Neutrophil (primary cell): ENCODE data around the gene MSANTD7.

Source experiments
- H3K27ac ChIP-seq: fragments of 200-600 bp; sonication (generic); 2 replicates; pipeline ENCODE4 v1.5.1; 2016; ENCODE audit warnings: mild to moderate bottlenecking, moderate library complexity
- H3K27me3 ChIP-seq: fragments of 200-600 bp; sonication (generic); 2 replicates; pipeline ENCODE4 v1.6.0; 2016; ENCODE audit warnings: mild to moderate bottlenecking
- H3K36me3 ChIP-seq: fragments of 200-600 bp; sonication (generic); 2 replicates; pipeline ENCODE4 v1.5.1; 2017
- H3K4me1 ChIP-seq, 2 experiments: fragments of 200-600 bp in 1 of 2; sonication (generic) in 1 of 2; 1 replicate in 1 of 2; 2 replicates in 1 of 2; pipeline versions ENCODE4 v1.5.1 to v1.6.1; 2013 to 2016; ENCODE audit warnings: low read depth in 1 of 2, low read length in 1 of 2, mild to moderate bottlenecking in 1 of 2, moderate library complexity in 1 of 2; ENCODE audit not compliant: control insufficient read depth in 1 of 2, insufficient read depth in 1 of 2
- H3K4me3 ChIP-seq, 2 experiments: fragments of 200-600 bp in 1 of 2; sonication (generic) in 1 of 2; 1 replicate in 1 of 2; 2 replicates in 1 of 2; pipeline ENCODE4 v1.5.1; 2013 to 2016; ENCODE audit warnings: low read depth in 1 of 2, low read length in 1 of 2, mild to moderate bottlenecking in 1 of 2, moderate library complexity in 1 of 2
- H3K9me3 ChIP-seq: fragments of 200-600 bp; sonication (generic); 2 replicates; pipeline ENCODE4 v1.5.1; 2016
- CTCF ChIP-seq: fragments of 200-600 bp; sonication (generic); IDR thresholded peaks from 2 replicates; pipeline ENCODE4 v1.5.1; 2016; ENCODE audit warnings: antibody characterized with exemption

The MSANTD7 gene

DNA sequence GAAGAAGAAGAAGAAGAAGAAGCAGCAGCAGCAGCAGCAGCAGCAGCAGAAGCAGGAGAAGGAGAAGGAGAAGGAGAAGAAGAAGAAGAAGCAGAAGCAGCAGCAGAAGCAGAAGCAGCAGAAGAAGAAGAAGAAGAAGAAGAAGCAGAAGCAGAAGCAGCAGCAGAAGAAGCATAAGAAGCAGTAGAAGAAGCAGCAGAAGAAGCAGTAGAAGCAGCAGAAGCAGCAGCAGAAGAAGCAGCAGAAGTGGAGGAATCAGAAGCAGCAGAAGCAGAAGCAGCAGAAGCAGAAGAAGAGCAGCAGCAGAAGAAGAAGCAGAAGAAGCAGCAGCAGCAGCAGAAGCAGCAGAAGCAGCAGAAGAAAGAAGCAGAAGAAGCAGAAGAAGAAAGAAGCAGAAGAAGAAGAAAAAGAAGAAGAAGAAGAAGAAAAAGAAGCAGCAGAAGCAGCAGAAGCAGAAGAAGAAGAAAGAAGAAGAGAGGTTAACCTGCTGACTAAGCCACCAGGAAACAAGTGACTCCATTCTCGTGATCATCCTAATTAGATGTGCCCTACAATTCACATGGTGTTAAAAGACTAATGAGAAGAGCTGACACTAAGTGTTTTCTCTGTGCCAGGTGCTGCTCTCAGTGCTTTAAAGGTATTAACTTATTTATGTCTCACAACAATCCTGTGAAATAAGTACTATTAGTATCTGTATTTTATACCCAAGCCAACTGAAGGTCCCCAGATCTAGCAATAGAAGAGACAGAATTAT lies 11.9 kb upstream of the MSANTD7 start:
- H3K4me3 ChIP-seq = no peak overlapping the region
- H3K9me3 ChIP-seq = no peaks in the 10 kb centered on the region
- TF ChIP-seq CTCF = no peak
- peaks cover 11 to 13% of the 10 kb centered on the region in 2 experiments for H3K4me1 ChIP-seq
- no peaks in the 10 kb centered on the region for H3K27me3 ChIP-seq
- no peaks in the 10 kb centered on the region for H3K36me3 ChIP-seq
- peak overlapping the region; percentile 75 for H3K27ac ChIP-seq

DNA sequence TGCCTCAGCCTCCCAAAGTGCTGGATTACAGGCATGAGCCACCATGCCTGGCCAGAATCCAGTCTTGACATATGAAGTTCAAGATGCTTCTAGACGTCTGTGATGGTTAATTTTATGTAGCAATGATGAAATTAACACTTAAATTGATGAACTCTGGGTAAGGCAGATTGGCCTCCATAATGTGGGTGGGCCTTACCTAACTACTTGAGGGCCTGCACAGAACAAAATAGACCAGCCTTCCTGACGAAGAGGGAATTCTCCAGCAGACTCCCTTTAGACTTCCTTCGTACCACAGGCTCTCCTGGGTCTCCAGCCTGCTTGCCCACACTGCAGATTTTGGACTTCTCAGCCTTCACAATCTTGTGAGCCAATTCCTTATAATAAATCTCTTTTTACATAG lies 5.0 kb upstream of the MSANTD7 start:
- TF ChIP-seq CTCF = no peak

GRCh38 chr10:14836208-14836607 lies 1.9 kb upstream of the MSANTD7 start:
- H3K27ac ChIP-seq = no peak overlapping the region
- H3K4me3 ChIP-seq = no peak overlapping the region
- H3K9me3 ChIP-seq = no peaks in the 10 kb centered on the region
- peaks cover 3% of the 10 kb centered on the region for H3K36me3 ChIP-seq
- no peak for TF ChIP-seq CTCF
- H3K4me1 ChIP-seq = peaks cover 20% of the 10 kb centered on the region in 2 experiments
- H3K27me3 ChIP-seq = no peaks in the 10 kb centered on the region

More for the DNA sequence above, 5.0 kb upstream of the MSANTD7 start:
- Histone ChIP-seq H3K4me3 (no peak overlapping the region), H3K27ac (no peak overlapping the region), H3K36me3 (no peaks in the 10 kb centered on the region), H3K4me1 (peaks cover 7 to 9% of the 10 kb centered on the region in 2 experiments), H3K9me3 (no peaks in the 10 kb centered on the region), H3K27me3 (no peaks in the 10 kb centered on the region)

- Histone ChIP-seq H3K27me3 (no peaks in the 10 kb centered on the region), H3K27ac (peak overlapping the region; percentile 87), H3K9me3 (no peaks in the 10 kb centered on the region), H3K4me1 (peaks cover 20% of the 10 kb centered on the region in 2 experiments), H3K4me3 (peak overlapping the region; percentile 84 to 99), H3K36me3 (peaks cover 13% of the 10 kb centered on the region)
- no peak for TF ChIP-seq CTCF
These were observed 926 bp upstream of the MSANTD7 start for GRCh38 chr10:14837003-14837756.

- Histone ChIP-seq H3K27me3 (no peaks in the 10 kb centered on the region), H3K36me3 (peaks cover 29% of the 10 kb centered on the region), H3K9me3 (no peaks in the 10 kb centered on the region), H3K4me1 (peaks cover 20% of the 10 kb centered on the region in 2 experiments), H3K4me3 (peak overlapping the region; percentile 84 to 99), H3K27ac (peak overlapping the region; percentile 87)
- no peak for TF ChIP-seq CTCF
These were observed 637 bp downstream of the MSANTD7 start for GRCh38 chr10:14838582-14839304.
